Caco-2 (cell line): ENCODE data around the gene ABHD12. TPM values are rescaled to one million over a fixed set of nuclear protein-coding genes. Genes with fewer than 3 reads are reported as not detected.

Source experiments
- BruUV-seq: library from RNA; stranded (reverse); fragments of 400-500 nt; replicated peaks from 2 replicates; lab custom pipeline; 2021; lab: Mats Ljungman, UMichigan
- CTCF ChIA-PET: fragments of 300-600 bp; sonication (Branson Sonifier 250); formaldehyde crosslinking; loops from one replicate; lab custom pipeline; 2022; ENCODE audit warnings: antibody characterized with exemption; lab: Charles Lee
- POLR2A ChIA-PET: fragments of 300-600 bp; sonication (Branson Sonifier 250); formaldehyde crosslinking; loops from one replicate; lab custom pipeline; 2022; ENCODE audit warnings: antibody characterized with exemption; lab: Charles Lee
- DNase-seq, 2 experiments: peaks; one replicate each; pipeline versions ENCODE4 v3.0.0 to v3.0.0-alpha.2; 2020 to 2022
- H3K27me3 ChIP-seq: replicated peaks from 2 replicates; pipeline ENCODE4 v1.6.0; 2011; ENCODE audit warnings: low read length; ENCODE audit not compliant: control insufficient read depth, insufficient read depth
- H3K36me3 ChIP-seq: 2 replicates; pipeline ENCODE4 v1.5.1; 2011; ENCODE audit warnings: low read length; ENCODE audit not compliant: control insufficient read depth, insufficient read depth
- H3K4me1 ChIP-seq: fragments of 250-450 bp; sonication (Bioruptor Pico); 2 replicates; pipeline ENCODE4 v1.5.1; 2020; ENCODE audit warnings: mild to moderate bottlenecking
- H3K4me3 ChIP-seq: 2 replicates; pipeline ENCODE4 v1.5.1; 2011; ENCODE audit warnings: low read depth, mild to moderate bottlenecking, control low read depth, low read length
- H3K9me3 ChIP-seq: fragments of 250-450 bp; sonication (Bioruptor Pico); 2 replicates; pipeline ENCODE4 v1.5.1; 2020; ENCODE audit warnings: mild to moderate bottlenecking, moderate library complexity
- H3K27ac Mint-ChIP-seq: one replicate; pipeline ENCODE4 v1.8.0; 2022; ENCODE audit warnings: mixed read lengths; ENCODE audit not compliant: unreplicated experiment
- H3K27me3 Mint-ChIP-seq: one replicate; pipeline ENCODE4 v1.8.0; 2022; ENCODE audit warnings: mixed read lengths; ENCODE audit not compliant: insufficient read depth, unreplicated experiment
- H3K36me3 Mint-ChIP-seq: one replicate; pipeline ENCODE4 v1.8.0; 2022; ENCODE audit warnings: mild to moderate bottlenecking, mixed read lengths; ENCODE audit not compliant: insufficient read depth, unreplicated experiment
- H3K4me1 Mint-ChIP-seq: one replicate; pipeline ENCODE4 v1.8.0; 2022; ENCODE audit warnings: low read depth, mixed read lengths; ENCODE audit not compliant: unreplicated experiment
- H3K4me3 Mint-ChIP-seq: one replicate; pipeline ENCODE4 v1.8.0; 2022; ENCODE audit warnings: mild to moderate bottlenecking, moderate library complexity, mixed read lengths; ENCODE audit not compliant: unreplicated experiment
- H3K9me3 Mint-ChIP-seq: one replicate; pipeline ENCODE4 v1.8.0; 2022; ENCODE audit warnings: mixed read lengths; ENCODE audit not compliant: unreplicated experiment
- intact Hi-C: fragments of 100-400 bp; cut with micrococcal nuclease; formaldehyde crosslinking; loops from one replicate; pipeline ENCODE4 v1.10.0; 2022; ENCODE audit not compliant: unreplicated experiment
- total RNA-seq: library from RNA; stranded (reverse); gene quantifications from 2 replicates; pipeline ENCODE4 v1.2.3, GENCODE V29; 2022
- TF ChIP-seq, protein P1 (sequence below), 2 experiments: fragments of 200-600 bp in 1 of 2; IDR thresholded peaks; 1 replicate in 1 of 2; 2 replicates in 1 of 2; pipeline versions ENCODE4 v1.5.1 to v1.8.0; 2011 to 2022; ENCODE audit warnings: antibody characterized with exemption in 1 of 2, control low read depth in 1 of 2, inconsistent platforms in 1 of 2, low read depth in 1 of 2, low read length in 1 of 2, mild to moderate bottlenecking in 1 of 2, moderate library complexity in 1 of 2; ENCODE audit not compliant: insufficient read depth in 1 of 2, severe bottlenecking in 1 of 2, unreplicated experiment in 1 of 2

ABHD12 gene
- total RNA-seq, 1 experiment from 2014 or later: 104 TPM

DNA sequence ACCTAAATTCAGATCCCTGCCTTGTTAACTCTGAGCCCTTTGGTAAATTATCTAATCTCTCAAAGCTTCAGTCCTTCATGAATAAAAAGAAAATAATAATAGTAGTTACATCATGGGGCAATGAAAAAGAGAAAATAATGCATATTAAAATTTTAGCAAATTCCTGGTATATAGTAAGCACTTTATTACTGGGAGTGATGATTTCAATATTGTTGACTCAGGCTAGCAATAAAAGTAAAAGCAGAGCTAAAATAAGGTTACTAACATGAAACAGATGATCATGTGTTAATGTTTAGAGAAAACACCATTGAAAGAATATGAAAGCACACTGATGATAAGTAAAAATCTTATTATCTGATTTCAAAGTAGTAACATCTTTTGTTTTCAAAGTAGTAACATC lies 30.5 kb upstream of the ABHD12 start:
- Histone ChIP-seq H3K27me3 (no peaks in the 10 kb centered on the region), H3K4me1 (peaks cover 7% of the 10 kb centered on the region; the same call in 1 of the 2 replicates), H3K4me3 (no peak overlapping the region), H3K36me3 (peaks cover 3% of the 10 kb centered on the region; the same call in 1 of the 2 replicates), H3K9me3 (no peaks in the 10 kb centered on the region)
- H3K9me3 Mint-ChIP-seq: no peaks in the 10 kb centered on the region
- POLR2A ChIA-PET: interaction anchor here (1.0 kb wide), 1 partner anchor 14 kb away, joined by 3 read pairs; the partner anchor contains the start of gene GINS1
- CTCF ChIA-PET: no interaction called here
- H3K27ac Mint-ChIP-seq: no peak overlapping the region
- H3K4me1 Mint-ChIP-seq: no peaks in the 10 kb centered on the region
- TF ChIP-seq, protein P1, sequence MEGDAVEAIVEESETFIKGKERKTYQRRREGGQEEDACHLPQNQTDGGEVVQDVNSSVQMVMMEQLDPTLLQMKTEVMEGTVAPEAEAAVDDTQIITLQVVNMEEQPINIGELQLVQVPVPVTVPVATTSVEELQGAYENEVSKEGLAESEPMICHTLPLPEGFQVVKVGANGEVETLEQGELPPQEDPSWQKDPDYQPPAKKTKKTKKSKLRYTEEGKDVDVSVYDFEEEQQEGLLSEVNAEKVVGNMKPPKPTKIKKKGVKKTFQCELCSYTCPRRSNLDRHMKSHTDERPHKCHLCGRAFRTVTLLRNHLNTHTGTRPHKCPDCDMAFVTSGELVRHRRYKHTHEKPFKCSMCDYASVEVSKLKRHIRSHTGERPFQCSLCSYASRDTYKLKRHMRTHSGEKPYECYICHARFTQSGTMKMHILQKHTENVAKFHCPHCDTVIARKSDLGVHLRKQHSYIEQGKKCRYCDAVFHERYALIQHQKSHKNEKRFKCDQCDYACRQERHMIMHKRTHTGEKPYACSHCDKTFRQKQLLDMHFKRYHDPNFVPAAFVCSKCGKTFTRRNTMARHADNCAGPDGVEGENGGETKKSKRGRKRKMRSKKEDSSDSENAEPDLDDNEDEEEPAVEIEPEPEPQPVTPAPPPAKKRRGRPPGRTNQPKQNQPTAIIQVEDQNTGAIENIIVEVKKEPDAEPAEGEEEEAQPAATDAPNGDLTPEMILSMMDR (IDR thresholded peaks at IDR 0.05; ENCODE audit: insufficient read depth in 1 of 2, low read depth in 1 of 2, low read length in 1 of 2, severe bottlenecking in 1 of 2, unreplicated experiment in 1 of 2): no peak
- intact Hi-C loops: no loop called here
- no peak overlapping the region for H3K4me3 Mint-ChIP-seq
- DNase-seq: no peak
- peaks cover 63% of the 10 kb centered on the region for H3K36me3 Mint-ChIP-seq
- no peaks in the 10 kb centered on the region for H3K27me3 Mint-ChIP-seq
- BruUV-seq: no TSS peak

DNA sequence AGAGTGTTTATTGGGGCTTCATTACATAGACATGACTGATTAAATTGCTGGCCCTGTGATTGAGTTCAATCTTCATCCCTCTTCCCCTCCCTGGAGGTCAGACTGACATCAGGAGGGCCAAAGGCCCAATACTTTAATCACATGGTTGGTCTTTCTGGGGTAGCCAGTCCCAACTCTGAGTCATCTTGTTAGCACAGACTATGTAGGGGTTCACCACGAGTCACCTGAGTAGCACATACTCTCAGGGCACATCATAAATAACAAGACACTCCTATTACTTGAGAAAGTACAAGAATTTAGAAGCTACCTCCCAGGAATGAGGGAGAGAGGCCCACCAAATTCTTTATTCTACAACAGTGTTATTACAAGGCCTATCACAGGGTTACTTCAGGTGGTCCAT lies 28.1 kb upstream of the ABHD12 start:
- no peak for DNase-seq
- TF ChIP-seq, protein P1 (IDR thresholded peaks at IDR 0.05; ENCODE audit: insufficient read depth in 1 of 2, low read depth in 1 of 2, low read length in 1 of 2, severe bottlenecking in 1 of 2, unreplicated experiment in 1 of 2): no peak
- Mint-ChIP-seq H3K4me3 (no peak overlapping the region), H3K27me3 (no peaks in the 10 kb centered on the region), H3K27ac (no peak overlapping the region), H3K4me1 (no peaks in the 10 kb centered on the region), H3K36me3 (peaks cover 62% of the 10 kb centered on the region), H3K9me3 (no peaks in the 10 kb centered on the region)
- POLR2A ChIA-PET: no interaction called here
- CTCF ChIA-PET: interaction anchor here (1.2 kb wide), 1 partner anchor 28 kb away, joined by 6 read pairs; the partner anchor contains the start of gene ABHD12
- intact Hi-C loops: no loop called here
- Histone ChIP-seq H3K9me3 (no peaks in the 10 kb centered on the region), H3K4me3 (no peak overlapping the region), H3K27me3 (no peaks in the 10 kb centered on the region), H3K36me3 (peaks cover 3% of the 10 kb centered on the region; the same call in 1 of the 2 replicates), H3K4me1 (peaks cover 7% of the 10 kb centered on the region; the same call in 1 of the 2 replicates)
- no TSS peak for BruUV-seq

DNA sequence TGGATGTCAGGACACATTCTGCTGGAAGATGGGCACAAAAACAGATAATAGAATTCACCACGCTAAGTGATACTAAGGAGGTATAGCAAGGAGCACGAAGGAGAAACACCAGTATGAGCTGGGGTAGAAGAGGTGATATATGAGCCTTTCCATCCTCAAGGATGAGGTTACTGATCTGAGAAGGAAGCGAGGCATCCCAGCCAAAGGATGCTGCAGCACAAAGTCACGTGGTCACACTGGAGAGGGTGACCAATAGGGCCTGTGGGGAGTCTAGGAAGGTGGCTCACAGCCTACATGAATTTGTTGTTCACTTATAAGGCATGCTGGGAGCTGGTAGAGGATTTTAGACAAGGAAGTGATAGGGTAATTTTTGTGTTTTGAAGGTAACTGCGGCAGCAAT lies 18.3 kb upstream of the ABHD12 start:
- Histone ChIP-seq H3K4me1 (0 out of 2 replicates have a peak, but pooled peaks cover 3% of the 10 kb centered on the region), H3K9me3 (peaks cover 4% of the 10 kb centered on the region), H3K4me3 (peak overlapping the region; percentile 69), H3K27me3 (no peaks in the 10 kb centered on the region), H3K36me3 (no peaks in the 10 kb centered on the region; the same call in none of the 2 replicates)
- no peak for DNase-seq
- peaks cover 11% of the 10 kb centered on the region for H3K4me1 Mint-ChIP-seq
- TF ChIP-seq, protein P1 (IDR thresholded peaks at IDR 0.05; ENCODE audit: insufficient read depth in 1 of 2, low read depth in 1 of 2, low read length in 1 of 2, severe bottlenecking in 1 of 2, unreplicated experiment in 1 of 2): no peak
- BruUV-seq: no TSS peak
- no peaks in the 10 kb centered on the region for H3K27me3 Mint-ChIP-seq
- CTCF ChIA-PET: interaction anchor here (1.0 kb wide), 1 partner anchor 10 kb away, joined by 7 read pairs; no protein-coding TSS in a partner anchor
- intact Hi-C loops: loop anchor here (10.0 kb wide), 1 partner anchor 414 kb away; the partner anchor contains the start of gene APMAP
- H3K36me3 Mint-ChIP-seq: peaks cover 26% of the 10 kb centered on the region
- peak overlapping the region; percentile 4 for H3K27ac Mint-ChIP-seq
- H3K9me3 Mint-ChIP-seq: peaks cover 8% of the 10 kb centered on the region
- POLR2A ChIA-PET: no interaction called here
- peak overlapping the region; percentile 96 for H3K4me3 Mint-ChIP-seq
